HepG2 (cell line): Measurements from ENCODE around the gene JPT2. TPM values are rescaled to one million over a fixed set of nuclear protein-coding genes. Genes with fewer than 3 reads are reported as not detected.

ENCODE experiments used
- HIVEP1 ChIP-seq: sonication (generic); formaldehyde crosslinking; IDR thresholded peaks from 2 replicates; pipeline ENCODE4 v1.4.0; 2020; ENCODE audit warnings: mild to moderate bottlenecking, missing genetic modification reagents
- HNRNPK ChIP-seq: fragments of 200-400 bp; formaldehyde crosslinking; IDR thresholded peaks from 2 replicates; pipeline ENCODE4 v1.6.1; 2018; ENCODE audit warnings: low read length, low read depth, moderate library complexity, mild to moderate bottlenecking; ENCODE audit not compliant: poor library complexity, severe bottlenecking
- SOX13 ChIP-seq, 3 experiments: fragments of 450-650 bp in 1 of 3; sonication (generic) in 1 of 3; formaldehyde crosslinking in 1 of 3; IDR thresholded peaks in 2 of 3; conservative IDR thresholded peaks in 1 of 3; 2 replicates each; pipeline versions ENCODE4 v1.5.0 to v1.6.1; 2016 to 2020; ENCODE audit warnings: antibody characterized with exemption in 1 of 3, mild to moderate bottlenecking in 1 of 3, missing compliant biosample characterization in 1 of 3, missing genetic modification reagents in 1 of 3, moderate library complexity in 1 of 3
- SOX5 ChIP-seq: IDR thresholded peaks from 2 replicates; pipeline ENCODE4 v1.6.1; 2016; ENCODE audit warnings: borderline replicate concordance
- SPEN ChIP-seq: sonication (generic); formaldehyde crosslinking; IDR thresholded peaks from 2 replicates; pipeline ENCODE4 v1.5.1; 2020; ENCODE audit warnings: low read depth, mild to moderate bottlenecking, missing genetic modification reagents
- TBX2 ChIP-seq: sonication (generic); formaldehyde crosslinking; IDR thresholded peaks from 2 replicates; pipeline ENCODE4 v1.5.0; 2020; ENCODE audit warnings: missing genetic modification reagents, mild to moderate bottlenecking, borderline replicate concordance
- WIZ ChIP-seq: sonication (generic); formaldehyde crosslinking; IDR thresholded peaks from 2 replicates; pipeline ENCODE4 v1.5.1; 2020; ENCODE audit warnings: mild to moderate bottlenecking, missing genetic modification reagents
- ZNF333 ChIP-seq: sonication (generic); formaldehyde crosslinking; IDR thresholded peaks from 2 replicates; pipeline ENCODE4 v1.4.0; 2020; ENCODE audit warnings: mild to moderate bottlenecking, missing genetic modification reagents, borderline replicate concordance
- ZNF780A ChIP-seq: sonication (generic); formaldehyde crosslinking; IDR thresholded peaks from 2 replicates; pipeline ENCODE4 v1.8.0; 2022; ENCODE audit warnings: mild to moderate bottlenecking, missing genetic modification reagents, moderate library complexity
- polyA plus RNA-seq, 8 experiments: library from polyadenylated mRNA; depleted of rRNA in 3 of 8; stranded (reverse) in 7 of 8; unstranded in 1 of 8; fragments of >200 nt; fragmentation: Illumina TruSeq in 4 of 8; extraction: Trizol in 4 of 8; gene quantifications; 2 replicates each; pipeline versions ENCODE4 v1.2.1 to v1.2.3, GENCODE V29; 2011 to 2016; ENCODE audit warnings: low read depth in 4 of 8, missing spikeins in 1 of 8, mixed read lengths in 1 of 8; ENCODE audit not compliant: insufficient read depth in 1 of 8
- total RNA-seq, 5 experiments: library from RNA; depleted of rRNA; stranded (reverse); fragments of >200 nt; fragmentation: Illumina TruSeq; extraction: Trizol; gene quantifications; 2 replicates each; pipeline ENCODE4 v1.2.3, GENCODE V29; 2016; ENCODE audit warnings: low read depth in 1 of 5
- TF ChIP-seq, protein P1 (sequence below): sonication (generic); formaldehyde crosslinking; IDR thresholded peaks from 2 replicates; pipeline ENCODE4 v1.5.0; 2020; ENCODE audit warnings: mild to moderate bottlenecking, missing genetic modification reagents, moderate library complexity
- TF ChIP-seq, protein P2 (sequence below): sonication (generic); formaldehyde crosslinking; IDR thresholded peaks from 2 replicates; pipeline ENCODE4 v1.5.0; 2020; ENCODE audit warnings: mild to moderate bottlenecking, missing genetic modification reagents
- TF ChIP-seq, protein P3 (sequence below): sonication (generic); formaldehyde crosslinking; IDR thresholded peaks from 2 replicates; pipeline ENCODE4 v1.5.1; 2020; ENCODE audit warnings: missing genetic modification reagents, mild to moderate bottlenecking, borderline replicate concordance
- TF ChIP-seq, protein P4 (sequence below): sonication (generic); formaldehyde crosslinking; IDR thresholded peaks from 2 replicates; pipeline ENCODE4 v1.5.0; 2020; ENCODE audit warnings: mild to moderate bottlenecking, missing genetic modification reagents
- TF ChIP-seq, protein P5 (sequence below): sonication (generic); formaldehyde crosslinking; IDR thresholded peaks from 2 replicates; pipeline ENCODE4 v1.5.1; 2020; ENCODE audit warnings: mild to moderate bottlenecking, missing genetic modification reagents, moderate library complexity

The JPT2 gene
- total and polyA plus RNA-seq, 2 of the 13 experiments (the other 11 are each of a cell fraction or from before 2014, with no cell fraction given) = 53.5 to 89.4 TPM

DNA sequence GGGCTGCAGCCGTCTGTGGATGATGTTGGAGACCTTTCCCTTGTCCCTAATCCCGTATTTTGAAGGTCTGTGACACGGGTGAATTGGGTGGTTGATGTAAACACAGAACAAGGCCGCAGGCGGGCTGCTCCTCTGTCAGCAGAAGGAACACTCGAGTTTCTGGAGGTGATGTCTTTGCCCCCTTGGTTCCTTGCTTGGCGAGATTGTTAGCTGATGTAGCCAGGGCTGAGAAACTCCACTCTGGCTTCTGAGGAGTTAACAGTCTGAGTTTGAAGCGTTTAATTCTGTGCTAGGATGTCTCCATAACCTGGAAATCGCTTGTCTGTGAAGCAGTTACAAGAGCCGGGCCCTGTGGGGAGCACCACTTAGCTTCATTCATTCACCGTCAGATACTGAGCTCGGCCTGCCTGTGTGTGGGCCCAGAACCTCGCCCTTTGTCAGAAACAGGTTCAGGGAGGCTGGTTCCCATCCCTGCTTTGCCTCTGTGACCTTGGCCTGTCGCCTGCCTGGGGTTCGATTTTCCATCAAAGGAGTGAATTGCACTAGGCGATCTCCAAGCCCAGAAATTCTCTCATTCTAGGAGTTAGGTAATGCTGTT is 29.2 kb downstream of the JPT2 start (continued):
- TF ChIP-seq, protein P1, sequence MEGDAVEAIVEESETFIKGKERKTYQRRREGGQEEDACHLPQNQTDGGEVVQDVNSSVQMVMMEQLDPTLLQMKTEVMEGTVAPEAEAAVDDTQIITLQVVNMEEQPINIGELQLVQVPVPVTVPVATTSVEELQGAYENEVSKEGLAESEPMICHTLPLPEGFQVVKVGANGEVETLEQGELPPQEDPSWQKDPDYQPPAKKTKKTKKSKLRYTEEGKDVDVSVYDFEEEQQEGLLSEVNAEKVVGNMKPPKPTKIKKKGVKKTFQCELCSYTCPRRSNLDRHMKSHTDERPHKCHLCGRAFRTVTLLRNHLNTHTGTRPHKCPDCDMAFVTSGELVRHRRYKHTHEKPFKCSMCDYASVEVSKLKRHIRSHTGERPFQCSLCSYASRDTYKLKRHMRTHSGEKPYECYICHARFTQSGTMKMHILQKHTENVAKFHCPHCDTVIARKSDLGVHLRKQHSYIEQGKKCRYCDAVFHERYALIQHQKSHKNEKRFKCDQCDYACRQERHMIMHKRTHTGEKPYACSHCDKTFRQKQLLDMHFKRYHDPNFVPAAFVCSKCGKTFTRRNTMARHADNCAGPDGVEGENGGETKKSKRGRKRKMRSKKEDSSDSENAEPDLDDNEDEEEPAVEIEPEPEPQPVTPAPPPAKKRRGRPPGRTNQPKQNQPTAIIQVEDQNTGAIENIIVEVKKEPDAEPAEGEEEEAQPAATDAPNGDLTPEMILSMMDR (CRISPR knock-in tag) = 0 out of 2 replicates have a peak, but pooled peaks have one; percentile 8
- TF ChIP-seq WIZ (CRISPR knock-in tag) (no peak), TBX2 (0 out of 2 replicates have a peak, but pooled peaks have one; percentile 24), ZNF333 (no peak), SPEN (CRISPR knock-in tag) (0 out of 2 replicates have a peak, but pooled peaks have one; percentile 26), SOX5 (CRISPR knock-in tag) (no peak), HIVEP1 (CRISPR knock-in tag) (0 out of 2 replicates have a peak, but pooled peaks have one; percentile 51), ZNF780A (no peak), SOX13 (IDR thresholded peaks at IDR 0.05) (no peak), SOX13 (CRISPR knock-in tag; conservative IDR thresholded peaks at IDR 0.05 in 1 of 2, IDR thresholded peaks at IDR 0.05 in 1 of 2) (no peak), HNRNPK (no peak)
- TF ChIP-seq, protein P2, sequence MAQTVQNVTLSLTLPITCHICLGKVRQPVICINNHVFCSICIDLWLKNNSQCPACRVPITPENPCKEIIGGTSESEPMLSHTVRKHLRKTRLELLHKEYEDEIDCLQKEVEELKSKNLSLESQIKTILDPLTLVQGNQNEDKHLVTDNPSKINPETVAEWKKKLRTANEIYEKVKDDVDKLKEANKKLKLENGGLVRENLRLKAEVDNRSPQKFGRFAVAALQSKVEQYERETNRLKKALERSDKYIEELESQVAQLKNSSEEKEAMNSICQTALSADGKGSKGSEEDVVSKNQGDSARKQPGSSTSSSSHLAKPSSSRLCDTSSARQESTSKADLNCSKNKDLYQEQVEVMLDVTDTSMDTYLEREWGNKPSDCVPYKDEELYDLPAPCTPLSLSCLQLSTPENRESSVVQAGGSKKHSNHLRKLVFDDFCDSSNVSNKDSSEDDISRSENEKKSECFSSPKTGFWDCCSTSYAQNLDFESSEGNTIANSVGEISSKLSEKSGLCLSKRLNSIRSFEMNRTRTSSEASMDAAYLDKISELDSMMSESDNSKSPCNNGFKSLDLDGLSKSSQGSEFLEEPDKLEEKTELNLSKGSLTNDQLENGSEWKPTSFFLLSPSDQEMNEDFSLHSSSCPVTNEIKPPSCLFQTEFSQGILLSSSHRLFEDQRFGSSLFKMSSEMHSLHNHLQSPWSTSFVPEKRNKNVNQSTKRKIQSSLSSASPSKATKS = no peak
- TF ChIP-seq, protein P3, sequence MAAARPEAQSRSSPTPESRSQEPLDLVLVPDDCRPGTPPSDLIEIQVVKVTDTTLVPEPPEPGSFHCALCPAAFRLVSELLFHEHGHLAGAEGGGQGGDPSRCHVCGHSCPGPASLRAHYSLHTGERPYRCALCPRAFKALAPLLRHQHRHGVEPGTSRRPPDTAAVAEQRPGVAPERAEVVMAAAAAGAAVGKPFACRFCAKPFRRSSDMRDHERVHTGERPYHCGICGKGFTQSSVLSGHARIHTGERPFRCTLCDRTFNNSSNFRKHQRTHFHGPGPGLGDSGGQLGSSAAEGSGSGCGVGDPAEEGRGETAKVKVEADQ = no peak
- TF ChIP-seq, protein P4, sequence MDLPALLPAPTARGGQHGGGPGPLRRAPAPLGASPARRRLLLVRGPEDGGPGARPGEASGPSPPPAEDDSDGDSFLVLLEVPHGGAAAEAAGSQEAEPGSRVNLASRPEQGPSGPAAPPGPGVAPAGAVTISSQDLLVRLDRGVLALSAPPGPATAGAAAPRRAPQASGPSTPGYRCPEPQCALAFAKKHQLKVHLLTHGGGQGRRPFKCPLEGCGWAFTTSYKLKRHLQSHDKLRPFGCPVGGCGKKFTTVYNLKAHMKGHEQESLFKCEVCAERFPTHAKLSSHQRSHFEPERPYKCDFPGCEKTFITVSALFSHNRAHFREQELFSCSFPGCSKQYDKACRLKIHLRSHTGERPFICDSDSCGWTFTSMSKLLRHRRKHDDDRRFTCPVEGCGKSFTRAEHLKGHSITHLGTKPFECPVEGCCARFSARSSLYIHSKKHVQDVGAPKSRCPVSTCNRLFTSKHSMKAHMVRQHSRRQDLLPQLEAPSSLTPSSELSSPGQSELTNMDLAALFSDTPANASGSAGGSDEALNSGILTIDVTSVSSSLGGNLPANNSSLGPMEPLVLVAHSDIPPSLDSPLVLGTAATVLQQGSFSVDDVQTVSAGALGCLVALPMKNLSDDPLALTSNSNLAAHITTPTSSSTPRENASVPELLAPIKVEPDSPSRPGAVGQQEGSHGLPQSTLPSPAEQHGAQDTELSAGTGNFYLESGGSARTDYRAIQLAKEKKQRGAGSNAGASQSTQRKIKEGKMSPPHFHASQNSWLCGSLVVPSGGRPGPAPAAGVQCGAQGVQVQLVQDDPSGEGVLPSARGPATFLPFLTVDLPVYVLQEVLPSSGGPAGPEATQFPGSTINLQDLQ (CRISPR knock-in tag) = no peak
- TF ChIP-seq, protein P5, sequence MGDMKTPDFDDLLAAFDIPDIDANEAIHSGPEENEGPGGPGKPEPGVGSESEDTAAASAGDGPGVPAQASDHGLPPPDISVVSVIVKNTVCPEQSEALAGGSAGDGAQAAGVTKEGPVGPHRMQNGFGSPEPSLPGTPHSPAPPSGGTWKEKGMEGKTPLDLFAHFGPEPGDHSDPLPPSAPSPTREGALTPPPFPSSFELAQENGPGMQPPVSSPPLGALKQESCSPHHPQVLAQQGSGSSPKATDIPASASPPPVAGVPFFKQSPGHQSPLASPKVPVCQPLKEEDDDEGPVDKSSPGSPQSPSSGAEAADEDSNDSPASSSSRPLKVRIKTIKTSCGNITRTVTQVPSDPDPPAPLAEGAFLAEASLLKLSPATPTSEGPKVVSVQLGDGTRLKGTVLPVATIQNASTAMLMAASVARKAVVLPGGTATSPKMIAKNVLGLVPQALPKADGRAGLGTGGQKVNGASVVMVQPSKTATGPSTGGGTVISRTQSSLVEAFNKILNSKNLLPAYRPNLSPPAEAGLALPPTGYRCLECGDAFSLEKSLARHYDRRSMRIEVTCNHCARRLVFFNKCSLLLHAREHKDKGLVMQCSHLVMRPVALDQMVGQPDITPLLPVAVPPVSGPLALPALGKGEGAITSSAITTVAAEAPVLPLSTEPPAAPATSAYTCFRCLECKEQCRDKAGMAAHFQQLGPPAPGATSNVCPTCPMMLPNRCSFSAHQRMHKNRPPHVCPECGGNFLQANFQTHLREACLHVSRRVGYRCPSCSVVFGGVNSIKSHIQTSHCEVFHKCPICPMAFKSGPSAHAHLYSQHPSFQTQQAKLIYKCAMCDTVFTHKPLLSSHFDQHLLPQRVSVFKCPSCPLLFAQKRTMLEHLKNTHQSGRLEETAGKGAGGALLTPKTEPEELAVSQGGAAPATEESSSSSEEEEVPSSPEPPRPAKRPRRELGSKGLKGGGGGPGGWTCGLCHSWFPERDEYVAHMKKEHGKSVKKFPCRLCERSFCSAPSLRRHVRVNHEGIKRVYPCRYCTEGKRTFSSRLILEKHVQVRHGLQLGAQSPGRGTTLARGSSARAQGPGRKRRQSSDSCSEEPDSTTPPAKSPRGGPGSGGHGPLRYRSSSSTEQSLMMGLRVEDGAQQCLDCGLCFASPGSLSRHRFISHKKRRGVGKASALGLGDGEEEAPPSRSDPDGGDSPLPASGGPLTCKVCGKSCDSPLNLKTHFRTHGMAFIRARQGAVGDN = peak; percentile 43; the same call in 1 of the 2 replicates
